Measurements from ENCODE around the gene FLRT2.

DNA sequence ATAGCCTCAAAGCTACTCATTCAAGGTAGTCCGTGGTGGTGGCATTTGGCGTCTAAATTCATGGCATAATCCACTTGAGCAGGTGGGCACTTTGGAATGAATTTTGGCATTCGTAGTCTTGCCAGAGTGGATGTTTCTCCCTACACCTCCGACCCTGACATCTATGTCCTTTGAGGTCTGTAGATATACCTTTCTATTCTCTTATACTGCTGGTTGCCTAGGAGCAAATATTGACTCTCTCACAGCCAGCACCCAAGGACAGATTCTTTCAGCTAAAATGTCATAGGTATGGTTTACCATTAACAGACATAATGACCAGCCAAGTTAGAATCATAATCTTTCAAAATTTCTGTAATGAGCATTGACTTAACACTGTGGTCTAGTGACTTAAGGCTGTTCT lies 47.4 kb upstream of the FLRT2 start:
- TF ChIP-seq, protein P1, sequence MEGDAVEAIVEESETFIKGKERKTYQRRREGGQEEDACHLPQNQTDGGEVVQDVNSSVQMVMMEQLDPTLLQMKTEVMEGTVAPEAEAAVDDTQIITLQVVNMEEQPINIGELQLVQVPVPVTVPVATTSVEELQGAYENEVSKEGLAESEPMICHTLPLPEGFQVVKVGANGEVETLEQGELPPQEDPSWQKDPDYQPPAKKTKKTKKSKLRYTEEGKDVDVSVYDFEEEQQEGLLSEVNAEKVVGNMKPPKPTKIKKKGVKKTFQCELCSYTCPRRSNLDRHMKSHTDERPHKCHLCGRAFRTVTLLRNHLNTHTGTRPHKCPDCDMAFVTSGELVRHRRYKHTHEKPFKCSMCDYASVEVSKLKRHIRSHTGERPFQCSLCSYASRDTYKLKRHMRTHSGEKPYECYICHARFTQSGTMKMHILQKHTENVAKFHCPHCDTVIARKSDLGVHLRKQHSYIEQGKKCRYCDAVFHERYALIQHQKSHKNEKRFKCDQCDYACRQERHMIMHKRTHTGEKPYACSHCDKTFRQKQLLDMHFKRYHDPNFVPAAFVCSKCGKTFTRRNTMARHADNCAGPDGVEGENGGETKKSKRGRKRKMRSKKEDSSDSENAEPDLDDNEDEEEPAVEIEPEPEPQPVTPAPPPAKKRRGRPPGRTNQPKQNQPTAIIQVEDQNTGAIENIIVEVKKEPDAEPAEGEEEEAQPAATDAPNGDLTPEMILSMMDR (IDR thresholded peaks at IDR 0.05): no peak
- TF ChIP-seq POLR2A (IDR thresholded peaks at IDR 0.05): no peak
